A549 (cell line): ENCODE data around the gene URGCP. TPM values are rescaled to one million over a fixed set of nuclear protein-coding genes. Genes with fewer than 3 reads are reported as not detected.

Experiments used
- ATAC-seq, 2 experiments: fragments of 200-7000 bp in 1 of 2; fragments of >200 bp in 1 of 2; cut with Nextera tagmentation in 1 of 2; cut with Tn5 transposase in 1 of 2; 3 replicates each; pipeline versions ENCODE4 v1.8.0 to v1.9.1; 2018 to 2020; ENCODE audit warnings: mild to moderate bottlenecking in 1 of 2, moderate library complexity in 1 of 2
- CTCF ChIA-PET: fragments of 300-600 bp; sonication (Branson Sonifier 250); formaldehyde crosslinking; extraction: SDS; loops from one replicate; lab custom pipeline; 2021; ENCODE audit warnings: antibody characterized with exemption, inconsistent platforms; lab: Yijun Ruan, JAX
- POLR2A ChIA-PET: fragments of 350-600 bp; formaldehyde crosslinking; extraction: SDS; loops from one replicate; lab custom pipeline; 2021; ENCODE audit warnings: antibody characterized with exemption, inconsistent platforms; lab: Yijun Ruan, JAX
- DNase-seq, 2 experiments: peaks; one replicate each; pipeline versions ENCODE4 v3.0.0 to v3.0.0-alpha.2; 2011 to 2016; ENCODE audit warnings: low read depth in 1 of 2, low spot score in 1 of 2
- FAIRE-seq: peaks from 2 replicates; lab custom pipeline; 2011; peaks lifted over from hg19 to GRCh38; lab: Jason Lieb, UNC
- H3K27ac ChIP-seq, 2 experiments: fragments of >200 bp; sonication (Bioruptor Twin); formaldehyde crosslinking; 3 replicates each; pipeline ENCODE4 v1.5.1; 2016 to 2017
- H3K4me1 ChIP-seq: fragments of >200 bp; sonication (Bioruptor Twin); formaldehyde crosslinking; 3 replicates; pipeline ENCODE4 v1.6.1; 2016
- H3K4me2 ChIP-seq: fragments of >200 bp; sonication (Bioruptor Twin); formaldehyde crosslinking; 3 replicates; pipeline ENCODE4 v1.6.1; 2016
- H3K4me3 ChIP-seq: fragments of >200 bp; sonication (Bioruptor Twin); formaldehyde crosslinking; 3 replicates; pipeline ENCODE4 v1.5.1; 2016
- H3K9me3 ChIP-seq: fragments of >200 bp; sonication (Bioruptor Twin); formaldehyde crosslinking; 3 replicates; pipeline ENCODE4 v1.6.1; 2016
- BCL3 ChIP-seq: fragments of >200 bp; sonication (Bioruptor Twin); formaldehyde crosslinking; IDR thresholded peaks from 3 replicates; pipeline ENCODE4 v1.6.1; 2016
- BHLHE40 ChIP-seq: IDR thresholded peaks from 2 replicates; pipeline ENCODE4 v1.6.1; 2012; ENCODE audit warnings: low read depth, low read length, inconsistent platforms
- CBX8 ChIP-seq: fragments of 200-600 bp; sonication (generic); IDR thresholded peaks from 2 replicates; pipeline ENCODE4 v1.6.1; 2016
- CEBPB ChIP-seq, 2 experiments: fragments of >200 bp in 1 of 2; sonication (Bioruptor Twin) in 1 of 2; formaldehyde crosslinking in 1 of 2; IDR thresholded peaks; 2 replicates each; pipeline ENCODE4 v1.6.1; 2012 to 2016
- CHD4 ChIP-seq: fragments of 200-600 bp; sonication (generic); IDR thresholded peaks from 2 replicates; pipeline ENCODE4 v1.6.1; 2016; ENCODE audit warnings: antibody characterized with exemption, mild to moderate bottlenecking, borderline replicate concordance
- EP300 ChIP-seq, 2 experiments: fragments of >200 bp; sonication (Bioruptor Twin); formaldehyde crosslinking; IDR thresholded peaks; 2 replicates in 1 of 2; 3 replicates in 1 of 2; pipeline ENCODE4 v1.6.1; 2016 to 2017
- HOXA7 ChIP-seq: fragments of 250-450 bp; sonication (Bioruptor Pico); IDR thresholded peaks from 2 replicates; pipeline ENCODE4 v1.5.0; 2020; ENCODE audit warnings: mild to moderate bottlenecking, moderate library complexity
- HOXB13 ChIP-seq: fragments of 250-450 bp; sonication (Bioruptor Pico); IDR thresholded peaks from 2 replicates; pipeline ENCODE4 v1.5.0; 2020; ENCODE audit warnings: low read depth, mild to moderate bottlenecking, moderate library complexity
- JUN ChIP-seq, 2 experiments: fragments of >200 bp; sonication (Bioruptor Twin); formaldehyde crosslinking; IDR thresholded peaks; 2 replicates in 1 of 2; 3 replicates in 1 of 2; pipeline ENCODE4 v1.6.1; 2016 to 2017
- JUNB ChIP-seq: fragments of >200 bp; sonication (Bioruptor Twin); formaldehyde crosslinking; IDR thresholded peaks from 2 replicates; pipeline ENCODE4 v1.6.1; 2016
- MYC ChIP-seq: IDR thresholded peaks from 2 replicates; pipeline ENCODE4 v1.6.1; 2012; ENCODE audit warnings: mild to moderate bottlenecking, inconsistent platforms, low read length, improper control_type of control experiment, borderline replicate concordance
- NR3C1 ChIP-seq: fragments of >200 bp; sonication (Bioruptor Twin); formaldehyde crosslinking; IDR thresholded peaks from 3 replicates; pipeline ENCODE4 v1.6.1; 2017
- PHF8 ChIP-seq: fragments of 200-600 bp; sonication (generic); IDR thresholded peaks from 2 replicates; pipeline ENCODE4 v1.6.1; 2016; ENCODE audit warnings: low read depth, mild to moderate bottlenecking, antibody characterized with exemption, moderate library complexity, borderline replicate concordance
- POLR2A ChIP-seq: IDR thresholded peaks from 2 replicates; pipeline ENCODE4 v1.6.1; 2012; ENCODE audit warnings: mild to moderate bottlenecking, low read length
- POLR2AphosphoS2 ChIP-seq: conservative IDR thresholded peaks from 2 replicates; pipeline ENCODE4 v1.6.1; 2012; ENCODE audit warnings: low read length, improper control_type of control experiment, inconsistent platforms
- RAD21 ChIP-seq, 2 experiments: fragments of >200 bp in 1 of 2; sonication (Bioruptor Twin) in 1 of 2; formaldehyde crosslinking in 1 of 2; IDR thresholded peaks in 1 of 2; conservative IDR thresholded peaks in 1 of 2; 2 replicates in 1 of 2; 3 replicates in 1 of 2; pipeline ENCODE4 v1.6.1; 2012 to 2018; ENCODE audit warnings: inconsistent platforms in 1 of 2
- RCOR1 ChIP-seq: fragments of 150-350 bp; IDR thresholded peaks from 2 replicates; pipeline ENCODE4 v1.6.1; 2014; ENCODE audit warnings: antibody characterized with exemption, low read length, low read depth
- RFX5 ChIP-seq: fragments of 450-650 bp; IDR thresholded peaks from 2 replicates; pipeline ENCODE4 v1.7.1; 2014; ENCODE audit warnings: antibody characterized with exemption, mild to moderate bottlenecking, moderate library complexity
- SMC3 ChIP-seq: fragments of >200 bp; sonication (Bioruptor Twin); formaldehyde crosslinking; IDR thresholded peaks from 3 replicates; pipeline ENCODE4 v1.6.1; 2018; ENCODE audit warnings: inconsistent platforms
- TFCP2L1 ChIP-seq: fragments of 250-450 bp; sonication (Bioruptor Pico); IDR thresholded peaks from 2 replicates; pipeline ENCODE4 v1.5.0; 2021; ENCODE audit warnings: mild to moderate bottlenecking
- TP53 ChIP-seq: fragments of 250-450 bp; sonication (Bioruptor Pico); IDR thresholded peaks from 2 replicates; pipeline ENCODE4 v1.5.0; 2021; ENCODE audit warnings: mild to moderate bottlenecking, moderate library complexity
- ZC3H11A ChIP-seq: fragments of 450-650 bp; IDR thresholded peaks from 2 replicates; pipeline ENCODE4 v1.6.1; 2014; ENCODE audit warnings: antibody characterized with exemption, mild to moderate bottlenecking
- ZNF302 ChIP-seq: fragments of 250-450 bp; sonication (Bioruptor Pico); IDR thresholded peaks from 2 replicates; pipeline ENCODE4 v1.9.0; 2021; ENCODE audit warnings: inconsistent platforms, mild to moderate bottlenecking, moderate library complexity
- ZSCAN20 ChIP-seq: fragments of 250-450 bp; sonication (Bioruptor Pico); IDR thresholded peaks from 2 replicates; pipeline ENCODE4 v1.8.0; 2022; ENCODE audit warnings: mild to moderate bottlenecking, moderate library complexity
- WGBS: methylation state at CpG from one replicate; pipeline ENCODE4 v1.1.6; 2017; ENCODE audit errors: missing lambda C conversion rate; 5-methylcytosine and 5-hydroxymethylcytosine counted together
- polyA plus RNA-seq, 4 experiments: library from polyadenylated mRNA; depleted of rRNA in 3 of 4; stranded (reverse); fragments of >200 nt; fragmentation: RNase III in 1 of 4; extraction: RNeasy Plus Mini Kit Qiagen cat#74134 plus additional on column Dnase treatment in 1 of 4; gene quantifications; 2 replicates in 3 of 4; 3 replicates in 1 of 4; pipeline ENCODE4 v1.2.3, GENCODE V29; 2011 to 2017
- TF ChIP-seq, protein P1 (sequence below): fragments of 450-650 bp; IDR thresholded peaks from 2 replicates; pipeline ENCODE4 v1.6.1; 2014; ENCODE audit warnings: antibody characterized with exemption
- TF ChIP-seq, protein P2 (sequence below): fragments of 250-450 bp; sonication (Bioruptor Pico); IDR thresholded peaks from 2 replicates; pipeline ENCODE4 v1.5.0; 2020; ENCODE audit warnings: low read depth, mild to moderate bottlenecking, moderate library complexity

Gene URGCP
- polyA plus RNA-seq, 2 of the 4 experiments (the other 2 are of a cell fraction): 19.7 to 20.2 TPM

GRCh38 chr7:43929529-43930457, 23.4 kb upstream of the URGCP start (continued):
- TF ChIP-seq BCL3 (no peak), RAD21 (conservative IDR thresholded peaks at IDR 0.05 in 1 of 2, IDR thresholded peaks at IDR 0.05 in 1 of 2) (no peak)
- TF ChIP-seq, all 56 proteins: peak for 0

DNA sequence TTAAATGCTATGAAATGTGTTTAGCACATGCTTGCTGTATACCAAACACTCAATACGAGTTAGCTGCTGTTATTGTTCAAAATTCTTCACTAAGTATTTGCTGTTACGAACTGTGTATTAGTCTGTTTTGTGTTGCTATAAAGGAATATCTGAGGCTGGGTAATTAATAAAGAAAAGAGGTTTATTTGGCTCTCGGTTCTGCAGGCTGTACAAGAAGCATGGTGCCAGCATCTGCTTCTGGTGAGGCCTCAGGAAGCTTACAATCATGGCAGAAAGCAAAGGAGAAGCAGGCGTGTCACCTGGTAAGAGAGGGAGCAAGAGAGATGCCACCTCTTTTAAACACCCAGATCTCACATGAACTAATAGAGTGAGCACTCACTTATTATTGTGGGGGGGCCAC, 21.4 kb upstream of the URGCP start:
- ChIA-PET POLR2A (no interaction called here), CTCF (no interaction called here)
- Histone ChIP-seq H3K4me2 (no peak overlapping the region), H3K4me1 (0 out of 3 replicates have a peak, but pooled peaks cover 6% of the 10 kb centered on the region), H3K27ac (no peak overlapping the region), H3K9me3 (no peaks in the 10 kb centered on the region), H3K4me3 (no peak overlapping the region)
- no peak for DNase-seq
- no peak for FAIRE-seq
- WGBS: 88% methylated on average over 4 of the region's 4 CpGs
- TF ChIP-seq CHD4 (no peak), JUNB (no peak), HOXA7 (CRISPR knock-in tag) (no peak), TFCP2L1 (CRISPR knock-in tag) (no peak), EP300 (IDR thresholded peaks at IDR 0.05) (no peak), CBX8 (no peak), TP53 (CRISPR knock-in tag) (no peak), PHF8 (no peak), JUN (IDR thresholded peaks at IDR 0.05) (no peak), ZC3H11A (no peak)
- TF ChIP-seq, all 56 proteins: peak for 0
- no peak for ATAC-seq

- TF ChIP-seq POLR2AphosphoS2 (no peak), SMC3 (no peak)
- H3K27ac ChIP-seq: peak overlapping the region; percentile 85 to 94
- no peaks in the 10 kb centered on the region for H3K9me3 ChIP-seq
- ATAC-seq (peak; percentile 64; a peak in 4 of 6 replicates), FAIRE-seq (no peak), DNase-seq (no peak)
- H3K4me1 ChIP-seq: 0 out of 3 replicates have a peak, but pooled peaks cover 6% of the 10 kb centered on the region
- ChIA-PET POLR2A (interaction anchor here (0.6 to 1.6 kb wide), 6 partner anchors 8 to 162 kb away, joined by 3 to 9 read pairs (median 4); partner anchors contain the start of genes DBNL and MRPS24), CTCF (interaction anchor here (0.7 kb wide), 1 partner anchor 19 kb away, joined by 3 read pairs; no protein-coding TSS in a partner anchor)
- H3K4me2 ChIP-seq: peak overlapping the region; percentile 91
- 12% methylated on average over 6 of the region's 6 CpGs for WGBS
- H3K4me3 ChIP-seq: peak overlapping the region; percentile 50
Measured at GRCh38 chr7:43926798-43927123, 20.4 kb upstream of the URGCP start.

GRCh38 chr7:43925984-43926797, 19.8 kb upstream of the URGCP start, which contains the start of gene UBE2D4:
TSS of gene UBE2D4 (plus strand) at chr7:43926436. CDS start at chr7:43926533, 97 bp downstream.
- H3K27ac ChIP-seq: peak within 1 kb of the TSS; percentile 85 to 94
- H3K4me2 ChIP-seq: peak within 1 kb of the TSS; percentile 91
- 0 out of 3 replicates have a peak, but pooled peaks cover 6% of the 10 kb centered on the region for H3K4me1 ChIP-seq
- DNase-seq: peak; percentile 85 to 86
- H3K9me3 ChIP-seq: no peaks in the 10 kb centered on the region
- WGBS: 3% methylated on average over 61 of the region's 82 CpGs
- ChIA-PET POLR2A (interaction anchor here (0.7 to 1.6 kb wide), 6 partner anchors 9 to 161 kb away, joined by 3 to 9 read pairs (median 4); partner anchors contain the start of genes DBNL and MRPS24), CTCF (no interaction called here)
- FAIRE-seq: no peak
- H3K4me3 ChIP-seq: peak within 1 kb of the TSS; percentile 50
- peak; percentile 97 for ATAC-seq
- peak; percentile 88 to 95 for TF ChIP-seq JUN (IDR thresholded peaks at IDR 0.05)
- TF ChIP-seq RFX5: no peak
- TF ChIP-seq ZSCAN20 (CRISPR knock-in tag): 0 out of 2 replicates have a peak, but pooled peaks have one; percentile 28
- peak; percentile 22; the same call in 1 of the 3 replicates for TF ChIP-seq SMC3
- TF ChIP-seq, protein P1, sequence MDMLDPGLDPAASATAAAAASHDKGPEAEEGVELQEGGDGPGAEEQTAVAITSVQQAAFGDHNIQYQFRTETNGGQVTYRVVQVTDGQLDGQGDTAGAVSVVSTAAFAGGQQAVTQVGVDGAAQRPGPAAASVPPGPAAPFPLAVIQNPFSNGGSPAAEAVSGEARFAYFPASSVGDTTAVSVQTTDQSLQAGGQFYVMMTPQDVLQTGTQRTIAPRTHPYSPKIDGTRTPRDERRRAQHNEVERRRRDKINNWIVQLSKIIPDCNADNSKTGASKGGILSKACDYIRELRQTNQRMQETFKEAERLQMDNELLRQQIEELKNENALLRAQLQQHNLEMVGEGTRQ: peak; percentile 74
- peak; percentile 92 for TF ChIP-seq POLR2A
- peak; percentile 46; the same call in 1 of the 2 replicates for TF ChIP-seq MYC
- no peak for TF ChIP-seq ZNF302 (CRISPR knock-in tag)
- TF ChIP-seq BHLHE40: peak; percentile 38; the same call in 1 of the 2 replicates
- TF ChIP-seq, protein P2, sequence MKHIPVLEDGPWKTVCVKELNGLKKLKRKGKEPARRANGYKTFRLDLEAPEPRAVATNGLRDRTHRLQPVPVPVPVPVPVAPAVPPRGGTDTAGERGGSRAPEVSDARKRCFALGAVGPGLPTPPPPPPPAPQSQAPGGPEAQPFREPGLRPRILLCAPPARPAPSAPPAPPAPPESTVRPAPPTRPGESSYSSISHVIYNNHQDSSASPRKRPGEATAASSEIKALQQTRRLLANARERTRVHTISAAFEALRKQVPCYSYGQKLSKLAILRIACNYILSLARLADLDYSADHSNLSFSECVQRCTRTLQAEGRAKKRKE (CRISPR knock-in tag): peak; percentile 77
- peak; percentile 95 for TF ChIP-seq BCL3
- TF ChIP-seq CEBPB (IDR thresholded peaks at IDR 0.05): peak; percentile 57 to 66; a peak in 2 of 4 replicates
- TF ChIP-seq HOXB13 (CRISPR knock-in tag): peak; percentile 79; the same call in 1 of the 2 replicates
- no peak for TF ChIP-seq RCOR1
- TF ChIP-seq NR3C1: no peak
